ENCODE data around the gene SLC44A4. TPM values are rescaled to one million over a fixed set of nuclear protein-coding genes. Genes with fewer than 3 reads are reported as not detected.

Gene SLC44A4
- total and polyA plus RNA-seq, 2 of the 8 experiments (the other 6 are each of a cell fraction or from before 2014, with no cell fraction given): 4.8 to 7.0 TPM

GRCh38 chr6:31879901-31880300, 1.1 kb upstream of the SLC44A4 start:
- FAIRE-seq (no peak), DNase-seq (ENCODE audit: low read depth in 1 of 2, low spot score in 2 of 2) (no peak)
- H3K56ac ChIP-seq (replicated peaks; ENCODE audit: insufficient read length, low read depth, low read length): no peak overlapping the region
- H2BK12ac ChIP-seq (ENCODE audit: low read depth, low read length): no peak overlapping the region
- H2AK5ac ChIP-seq (ENCODE audit: low read depth, low read length): no peak overlapping the region
- POLR2A ChIA-PET (ENCODE audit: partially characterized antibody): interaction anchor here (0.5 to 2.8 kb wide), 9 partner anchors 9 to 144 kb away, joined by 3 to 11 read pairs (median 4); partner anchors contain the start of gene NEU1
- no peak overlapping the region for H2BK5ac ChIP-seq (ENCODE audit: low read depth, low read length)
- H4K5ac ChIP-seq (ENCODE audit: insufficient read length, low read depth, low read length): no peak overlapping the region
- no peaks in the 10 kb centered on the region for H3K9me3 ChIP-seq (ENCODE audit: insufficient read depth in 2 of 2, low read depth in 1 of 2, low read length in 1 of 2)
- no peak overlapping the region for H3K4me2 ChIP-seq (ENCODE audit: insufficient read depth in 1 of 2, low read depth in 2 of 2, low read length in 2 of 2)
- H3K4ac ChIP-seq (replicated peaks; ENCODE audit: insufficient read length, low read depth, low read length): no peak overlapping the region
- H4K8ac ChIP-seq (ENCODE audit: extremely low read depth, insufficient read depth, low read length): no peak overlapping the region
- H3K4me1 ChIP-seq (replicated peaks in 1 of 4; ENCODE audit: control insufficient read depth in 3 of 4, insufficient read depth in 4 of 4, low read length in 3 of 4): peaks cover 0 to 11% (median 0%) of the 10 kb centered on the region in 4 experiments; a peak in 1 of 7 replicates
- H4K91ac ChIP-seq (replicated peaks; ENCODE audit: insufficient read length, low read length): no peak overlapping the region
- no peaks in the 10 kb centered on the region for H3K79me2 ChIP-seq (ENCODE audit: control insufficient read depth in 1 of 2, insufficient read depth in 2 of 2, low read length in 2 of 2)
- H2BK15ac ChIP-seq (ENCODE audit: low read length): no peak overlapping the region
- no peaks in the 10 kb centered on the region; the same call in 1 of the 2 replicates for H3K79me1 ChIP-seq (ENCODE audit: low read depth, low read length)
- CTCF ChIA-PET (ENCODE audit: partially characterized antibody): interaction anchor here (1.4 to 8.1 kb wide), 7 partner anchors 9 to 108 kb away, joined by 4 to 59 read pairs (median 6); no protein-coding TSS in a partner anchor
- H3K4me3 ChIP-seq (ENCODE audit: extremely low read depth in 1 of 4, insufficient read depth in 2 of 4, low read depth in 3 of 4, low read length in 4 of 4): no peak overlapping the region
- no peaks in the 10 kb centered on the region for H3K27me3 ChIP-seq (replicated peaks in 1 of 4; ENCODE audit: control insufficient read depth in 3 of 4, extremely low read depth in 1 of 4, insufficient read depth in 3 of 4, low read length in 3 of 4)
- peaks cover 2 to 13% of the 10 kb centered on the region in 2 experiments for H4K20me1 ChIP-seq (replicated peaks in 1 of 2; ENCODE audit: control insufficient read depth in 1 of 2, insufficient read depth in 2 of 2, low read length in 2 of 2)
- H3K9ac ChIP-seq (replicated peaks in 1 of 4; ENCODE audit: extremely low read depth in 1 of 4, low read depth in 3 of 4, low read length in 3 of 4): no peak overlapping the region
- no peak overlapping the region for H3K23ac ChIP-seq (ENCODE audit: insufficient read length)
- H2BK20ac ChIP-seq (ENCODE audit: low read length): no peak overlapping the region
- no peak for TF ChIP-seq EGR1 (IDR thresholded peaks at IDR 0.05; ENCODE audit: borderline replicate concordance, low read depth, low read length)
- H3K23me2 ChIP-seq (ENCODE audit: low read depth, low read length): no peaks in the 10 kb centered on the region
- H2AFZ ChIP-seq (ENCODE audit: low read length): no peak overlapping the region
- H3K14ac ChIP-seq (ENCODE audit: insufficient read length): no peak overlapping the region
- no peak overlapping the region for H2BK120ac ChIP-seq (replicated peaks; ENCODE audit: low read depth, low read length)
- no peak overlapping the region for H3K27ac ChIP-seq (ENCODE audit: low read depth, low read length)
- peaks cover 24 to 50% (median 45%) of the 10 kb centered on the region in 4 experiments for H3K36me3 ChIP-seq (ENCODE audit: control insufficient read depth in 2 of 4, insufficient read depth in 4 of 4, low read length in 3 of 4)
- WGBS, 2 experiments (ENCODE audit: extremely low coverage in 1 of 2, insufficient coverage in 1 of 2, insufficient read length in 1 of 2, insufficient replicate concordance in 2 of 2, low coverage in 1 of 2, low lambda C conversion rate in 2 of 2, missing lambda C conversion rate in 1 of 2): 92% methylated on average over 10 of the region's 10 CpGs; no CpG with 5 or more reads in 1 of the 2 experiments
- H3K18ac ChIP-seq (ENCODE audit: extremely low read depth, low read length): no peak overlapping the region

Measured in H1 (cell line).